Measurements from ENCODE around the gene OPCML. TPM values are rescaled to one million over a fixed set of nuclear protein-coding genes. Genes with fewer than 3 reads are reported as not detected.

The OPCML gene
- total RNA-seq, 4 donors from 2014 or later: not detected

DNA sequence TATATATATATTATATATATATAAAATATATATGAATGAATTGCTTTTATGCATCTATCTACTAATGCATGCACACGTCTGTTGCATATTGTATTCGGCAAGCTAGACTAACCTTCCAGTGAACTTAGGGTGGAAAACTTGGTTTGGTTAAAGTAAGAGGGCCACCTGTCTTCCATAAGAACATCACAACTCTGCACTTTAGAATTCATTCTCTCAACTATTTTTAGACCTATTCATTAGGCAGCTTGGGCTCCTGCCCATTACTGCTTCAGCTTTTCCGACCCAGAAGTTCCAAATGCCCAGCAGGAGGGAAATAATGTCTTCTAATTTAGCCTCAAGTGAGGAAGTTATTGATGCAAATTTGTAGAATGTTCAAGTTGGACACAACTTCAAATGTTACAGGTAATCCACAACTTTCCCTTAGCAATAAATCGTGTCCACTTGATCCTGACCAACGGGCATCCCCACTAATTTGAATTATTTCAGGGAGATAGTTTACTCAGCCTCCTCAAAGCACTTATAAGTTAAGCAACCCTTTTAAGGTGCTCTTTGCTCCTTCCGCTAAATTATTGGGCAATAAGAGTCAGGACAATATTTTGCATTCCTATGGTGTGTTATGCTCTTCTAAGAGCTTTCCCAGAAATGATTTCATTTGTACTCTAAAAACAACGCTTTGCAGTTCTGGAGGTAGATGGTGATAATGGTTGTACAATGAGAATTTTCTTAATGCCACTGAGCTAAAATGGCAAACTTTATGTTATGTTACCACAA, 132.3 kb downstream of the OPCML start:
- in situ Hi-C loops (cut with MboI; ENCODE audit: low pct_ligation_motif_present in 1 of 4, low pct_unique_long_range_greater_than_20kb in 1 of 4, low sequenced_read_pairs in 3 of 4) (no loop called here), intact Hi-C loops (cut with DNase I; ENCODE audit: low total_unique reads) (no loop called here)
- Histone ChIP-seq H3K4me3 (no peak overlapping the region), H3K9me3 (no peaks in the 10 kb centered on the region), H3K36me3 (no peaks in the 10 kb centered on the region), H3K27me3 (no peaks in the 10 kb centered on the region), H3K4me1 (no peaks in the 10 kb centered on the region), H3K27ac (no peak overlapping the region)
- no peak for DNase-seq
- WGBS, 2 donors (ENCODE audit: low coverage in 1 of 2): 72 to 74% methylated on average over 7 of the region's 7 CpGs
- TF ChIP-seq EP300 (IDR thresholded peaks at IDR 0.05; ENCODE audit: low read depth) (no peak), POLR2AphosphoS5 (IDR thresholded peaks at IDR 0.05) (no peak), POLR2A (IDR thresholded peaks at IDR 0.05) (no peak), CTCF (IDR thresholded peaks at IDR 0.05) (no peak)

DNA sequence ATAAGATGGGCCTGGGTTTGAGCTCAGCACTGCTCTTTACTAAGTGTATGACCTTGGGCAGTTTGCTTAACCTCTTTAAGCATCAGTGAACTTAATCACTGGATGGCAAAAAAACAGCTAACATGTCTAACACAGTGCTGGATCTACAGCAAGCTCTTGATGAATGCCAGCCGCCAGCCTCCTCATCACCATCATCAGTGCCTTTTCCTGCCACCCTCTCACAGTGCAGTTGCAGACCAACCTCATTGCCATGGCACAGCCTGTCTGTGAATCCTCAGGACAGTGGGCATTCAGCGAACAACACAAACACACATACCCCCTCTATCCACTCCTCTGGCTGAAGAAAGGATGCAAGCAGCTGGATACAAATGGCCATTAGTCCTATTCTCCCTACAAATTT, 133.0 kb downstream of the OPCML start:
- no peak for DNase-seq
- no peak overlapping the region for H3K27ac ChIP-seq
- H3K4me1 ChIP-seq: no peaks in the 10 kb centered on the region
- TF ChIP-seq POLR2AphosphoS5 (IDR thresholded peaks at IDR 0.05) (no peak), EP300 (IDR thresholded peaks at IDR 0.05; ENCODE audit: low read depth) (no peak), POLR2A (IDR thresholded peaks at IDR 0.05) (no peak), CTCF (IDR thresholded peaks at IDR 0.05) (no peak)
- H3K9me3 ChIP-seq: no peaks in the 10 kb centered on the region
- intact Hi-C loops (cut with DNase I; ENCODE audit: low total_unique reads) (no loop called here), in situ Hi-C loops (cut with MboI; ENCODE audit: low pct_ligation_motif_present in 1 of 4, low pct_unique_long_range_greater_than_20kb in 1 of 4, low sequenced_read_pairs in 3 of 4) (no loop called here)
- 60 to 70% methylated on average over 1 to 2 of the region's 2 CpGs for WGBS, 2 donors (ENCODE audit: low coverage in 1 of 2)
- no peak overlapping the region for H3K4me3 ChIP-seq
- no peaks in the 10 kb centered on the region for H3K27me3 ChIP-seq
- no peaks in the 10 kb centered on the region for H3K36me3 ChIP-seq

- H3K27ac ChIP-seq: no peak overlapping the region
- no peak for DNase-seq
- 83% methylated on average over 14 of the region's 14 CpGs; no CpG with 5 or more reads in 1 of the 2 donors for WGBS, 2 donors (ENCODE audit: low coverage in 1 of 2)
- no peaks in the 10 kb centered on the region for H3K4me1 ChIP-seq
- TF ChIP-seq EP300 (IDR thresholded peaks at IDR 0.05; ENCODE audit: low read depth): no peak
- no peak for TF ChIP-seq POLR2AphosphoS5 (IDR thresholded peaks at IDR 0.05)
- TF ChIP-seq CTCF (IDR thresholded peaks at IDR 0.05): no peak
- TF ChIP-seq POLR2A (IDR thresholded peaks at IDR 0.05): no peak
- H3K36me3 ChIP-seq: no peaks in the 10 kb centered on the region
- H3K4me3 ChIP-seq: no peak overlapping the region
- intact Hi-C loops (cut with DNase I; ENCODE audit: low total_unique reads) (no loop called here), in situ Hi-C loops (cut with MboI; ENCODE audit: low pct_ligation_motif_present in 1 of 4, low pct_unique_long_range_greater_than_20kb in 1 of 4, low sequenced_read_pairs in 3 of 4) (no loop called here)
- no peaks in the 10 kb centered on the region for H3K9me3 ChIP-seq
- no peaks in the 10 kb centered on the region for H3K27me3 ChIP-seq
These were observed 141.5 kb downstream of the OPCML start for GRCh38 chr11:133390803-133391202.

DNA sequence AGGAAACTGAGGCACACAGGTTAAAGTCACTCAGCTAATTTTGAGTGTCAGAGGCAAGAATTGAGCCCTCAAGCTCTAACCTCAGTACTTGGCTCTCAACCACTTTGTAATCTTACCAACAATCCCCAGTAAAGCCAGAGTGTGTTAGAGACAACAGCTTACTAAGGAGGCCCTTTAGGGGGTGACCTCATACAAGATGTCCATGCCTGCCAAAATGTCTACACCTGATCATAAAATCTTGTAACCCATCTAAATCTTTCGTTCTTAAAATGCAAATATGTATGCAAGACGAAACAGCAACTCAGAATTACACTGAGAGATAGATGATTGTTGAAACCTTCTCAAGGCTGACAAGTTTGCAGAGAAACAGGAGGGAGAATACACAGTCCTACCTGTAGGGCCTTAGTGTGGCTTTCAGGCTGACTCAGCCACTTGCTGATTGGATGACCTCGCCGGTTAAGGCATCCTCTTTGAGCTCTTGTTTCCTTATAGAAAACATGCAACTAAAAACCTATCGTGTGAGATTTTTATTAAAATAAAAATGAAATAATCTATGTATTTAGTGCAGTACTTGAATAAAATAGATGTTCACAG, 143.2 kb downstream of the OPCML start:
- H3K27me3 ChIP-seq: no peaks in the 10 kb centered on the region
- H3K36me3 ChIP-seq: no peaks in the 10 kb centered on the region
- TF ChIP-seq EP300 (IDR thresholded peaks at IDR 0.05; ENCODE audit: low read depth) (no peak), POLR2AphosphoS5 (IDR thresholded peaks at IDR 0.05) (no peak), CTCF (IDR thresholded peaks at IDR 0.05) (no peak), POLR2A (IDR thresholded peaks at IDR 0.05) (no peak)
- DNase-seq: no peak
- H3K4me1 ChIP-seq: no peaks in the 10 kb centered on the region
- no peaks in the 10 kb centered on the region for H3K9me3 ChIP-seq
- H3K4me3 ChIP-seq: no peak overlapping the region
- intact Hi-C loops (cut with DNase I; ENCODE audit: low total_unique reads) (loop anchor here (5.0 kb wide), 1 partner anchor 1358 kb away; no protein-coding TSS in a partner anchor), in situ Hi-C loops (cut with MboI; ENCODE audit: low pct_ligation_motif_present in 1 of 4, low pct_unique_long_range_greater_than_20kb in 1 of 4, low sequenced_read_pairs in 3 of 4) (no loop called here)
- H3K27ac ChIP-seq: no peak overlapping the region
- 81 to 91% methylated on average over 3 to 5 of the region's 5 CpGs for WGBS, 2 donors (ENCODE audit: low coverage in 1 of 2)

Data from transverse colon (tissue), 4 donors.